HG03045 (cell line): ENCODE measurements around the gene PYROXD2.

Experiments used
- ATAC-seq: cut with Tn5 transposase; IDR thresholded peaks from one replicate; pipeline ENCODE4 v1.9.1; 2021; ENCODE audit warnings: mild to moderate bottlenecking, moderate library complexity; ENCODE audit not compliant: unreplicated experiment

PYROXD2 gene

GRCh38 chr10:98416606-98417388, 1.8 kb upstream of the PYROXD2 start:
- no peak for ATAC-seq

GRCh38 chr10:98415731-98416119, 743 bp upstream of the PYROXD2 start:
- no peak for ATAC-seq

GRCh38 chr10:98414578-98414931, 427 bp downstream of the PYROXD2 start:
- ATAC-seq = no peak

GRCh38 chr10:98411768-98412167, 3.2 kb downstream of the PYROXD2 start:
- no peak for ATAC-seq

GRCh38 chr10:98411166-98411565, 3.8 kb downstream of the PYROXD2 start:
- no peak for ATAC-seq

- ATAC-seq = no peak
Observed at GRCh38 chr10:98410759-98411158, 4.2 kb downstream of the PYROXD2 start.

- no peak for ATAC-seq
Observed at GRCh38 chr10:98410135-98410743, 4.7 kb downstream of the PYROXD2 start.

GRCh38 chr10:98408799-98409198, 6.2 kb downstream of the PYROXD2 start:
- ATAC-seq = no peak

GRCh38 chr10:98407744-98408241, 7.2 kb downstream of the PYROXD2 start:
- ATAC-seq = no peak

- ATAC-seq = no peak
Observed at GRCh38 chr10:98407017-98407743, 7.8 kb downstream of the PYROXD2 start.

- no peak for ATAC-seq
Observed at GRCh38 chr10:98405422-98405821, 9.6 kb downstream of the PYROXD2 start.

- peak; percentile 55 for ATAC-seq
Observed at GRCh38 chr10:98404571-98405359, 10.2 kb downstream of the PYROXD2 start.

- no peak for ATAC-seq
Observed at GRCh38 chr10:98403812-98404504, 11.0 kb downstream of the PYROXD2 start.

GRCh38 chr10:98402931-98403718, 11.9 kb downstream of the PYROXD2 start:
- ATAC-seq = no peak

GRCh38 chr10:98402478-98402877, 12.5 kb downstream of the PYROXD2 start:
- no peak for ATAC-seq

- ATAC-seq = no peak
Observed at GRCh38 chr10:98400482-98400881, 14.5 kb downstream of the PYROXD2 start.

GRCh38 chr10:98399784-98400183, 15.2 kb downstream of the PYROXD2 start:
- no peak for ATAC-seq

GRCh38 chr10:98397089-98397600, 17.8 kb downstream of the PYROXD2 start:
- no peak for ATAC-seq
